ENCODE measurements around the gene NDRG4. TPM values are rescaled to one million over a fixed set of nuclear protein-coding genes. Genes with fewer than 3 reads are reported as not detected.

NDRG4 gene
- total and polyA plus RNA-seq, 2 experiments from 2014 or later, result 3.4 to 7.1 TPM

DNA sequence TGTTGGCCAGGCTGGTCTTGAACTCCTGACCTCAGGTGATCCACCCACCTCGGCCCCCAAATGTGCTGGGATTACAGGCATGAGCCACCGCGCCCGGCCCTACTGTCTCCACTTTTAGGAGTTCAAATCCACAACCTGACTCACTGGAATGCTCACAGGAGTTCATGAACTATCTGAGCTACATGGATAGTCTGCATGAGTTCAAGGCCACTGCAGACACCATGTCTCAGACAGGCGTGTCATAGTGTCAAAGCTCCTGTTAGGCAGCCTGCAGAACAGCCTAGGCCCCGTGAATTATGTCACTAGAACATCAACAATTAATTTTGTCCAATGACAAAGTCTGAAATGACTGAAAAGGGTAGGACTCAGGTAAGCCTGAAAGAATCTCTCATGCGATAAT is 38.3 kb upstream of the NDRG4 start:
- no peaks in the 10 kb centered on the region for H3K36me3 ChIP-seq (ENCODE audit: low read depth)
- no peaks in the 10 kb centered on the region for H3K9me2 ChIP-seq (ENCODE audit: insufficient read depth)
- no peak overlapping the region for H3K27ac ChIP-seq
- H2AFZ ChIP-seq, result no peak overlapping the region
- no peaks in the 10 kb centered on the region for H3K9me3 ChIP-seq (ENCODE audit: low read depth)
- TF ChIP-seq EZH2phosphoT487 (IDR thresholded peaks at IDR 0.05; ENCODE audit: insufficient read depth, low read depth), result no peak
- TF ChIP-seq EZH2 (IDR thresholded peaks at IDR 0.05; ENCODE audit: insufficient read depth, poor library complexity, severe bottlenecking), result no peak
- H3K4me3 ChIP-seq, result no peak overlapping the region
- H3K4me1 ChIP-seq (ENCODE audit: insufficient read depth), result no peaks in the 10 kb centered on the region
- H3K4me2 ChIP-seq (ENCODE audit: unreplicated experiment), result no peak overlapping the region
- in situ Hi-C loops (cut with MboI), result no loop called here
- no peaks in the 10 kb centered on the region for H3K79me2 ChIP-seq (ENCODE audit: insufficient read depth)
- no peak overlapping the region for H3K9ac ChIP-seq
- no peaks in the 10 kb centered on the region for H4K20me1 ChIP-seq (ENCODE audit: insufficient read depth)
- no peaks in the 10 kb centered on the region for H3F3A ChIP-seq (ENCODE audit: insufficient read depth)
- H3K27me3 ChIP-seq (replicated peaks; ENCODE audit: insufficient read depth), result peaks cover 31% of the 10 kb centered on the region
- WGBS, 2 experiments (ENCODE audit: low coverage in 1 of 2, low lambda C conversion rate in 2 of 2, missing lambda C conversion rate in 2 of 2), result 94 to 97% methylated on average over 7 of the region's 7 CpGs
- DNase-seq, result no peak

DNA sequence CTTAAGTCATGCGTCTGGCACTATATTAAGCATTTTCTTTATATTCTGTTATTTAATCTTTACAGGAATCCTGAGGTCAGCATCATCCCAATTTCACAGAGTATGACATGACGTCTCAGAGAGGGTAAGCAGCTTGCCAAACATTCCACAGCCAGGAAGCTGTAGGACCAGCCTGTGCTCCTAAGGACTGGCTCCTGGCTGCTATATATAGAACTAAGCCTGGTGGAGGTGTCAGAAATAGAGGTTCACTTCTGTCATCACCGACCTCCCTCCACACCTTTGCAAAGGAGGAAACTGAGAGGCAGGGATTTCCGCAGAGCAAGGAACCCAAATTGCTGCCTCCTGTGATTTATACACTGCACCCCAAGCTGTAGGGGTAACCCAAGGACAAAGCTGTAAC is 37.9 kb upstream of the NDRG4 start:
- Histone ChIP-seq H3K79me2 (ENCODE audit: insufficient read depth) (no peaks in the 10 kb centered on the region), H3K36me3 (ENCODE audit: low read depth) (no peaks in the 10 kb centered on the region), H3F3A (ENCODE audit: insufficient read depth) (no peaks in the 10 kb centered on the region), H3K9me2 (ENCODE audit: insufficient read depth) (no peaks in the 10 kb centered on the region), H3K9me3 (ENCODE audit: low read depth) (no peaks in the 10 kb centered on the region), H3K9ac (no peak overlapping the region), H4K20me1 (ENCODE audit: insufficient read depth) (no peaks in the 10 kb centered on the region), H3K27ac (no peak overlapping the region), H3K4me2 (ENCODE audit: unreplicated experiment) (no peak overlapping the region), H3K27me3 (replicated peaks; ENCODE audit: insufficient read depth) (peaks cover 33% of the 10 kb centered on the region), H3K4me3 (no peak overlapping the region), H2AFZ (no peak overlapping the region), H3K4me1 (ENCODE audit: insufficient read depth) (no peaks in the 10 kb centered on the region)
- in situ Hi-C loops (cut with MboI), result no loop called here
- no peak for DNase-seq
- TF ChIP-seq EZH2phosphoT487 (IDR thresholded peaks at IDR 0.05; ENCODE audit: insufficient read depth, low read depth) (no peak), EZH2 (IDR thresholded peaks at IDR 0.05; ENCODE audit: insufficient read depth, poor library complexity, severe bottlenecking) (no peak)
- 93 to 95% methylated on average over 4 of the region's 4 CpGs for WGBS, 2 experiments (ENCODE audit: low coverage in 1 of 2, low lambda C conversion rate in 2 of 2, missing lambda C conversion rate in 2 of 2)

DNA sequence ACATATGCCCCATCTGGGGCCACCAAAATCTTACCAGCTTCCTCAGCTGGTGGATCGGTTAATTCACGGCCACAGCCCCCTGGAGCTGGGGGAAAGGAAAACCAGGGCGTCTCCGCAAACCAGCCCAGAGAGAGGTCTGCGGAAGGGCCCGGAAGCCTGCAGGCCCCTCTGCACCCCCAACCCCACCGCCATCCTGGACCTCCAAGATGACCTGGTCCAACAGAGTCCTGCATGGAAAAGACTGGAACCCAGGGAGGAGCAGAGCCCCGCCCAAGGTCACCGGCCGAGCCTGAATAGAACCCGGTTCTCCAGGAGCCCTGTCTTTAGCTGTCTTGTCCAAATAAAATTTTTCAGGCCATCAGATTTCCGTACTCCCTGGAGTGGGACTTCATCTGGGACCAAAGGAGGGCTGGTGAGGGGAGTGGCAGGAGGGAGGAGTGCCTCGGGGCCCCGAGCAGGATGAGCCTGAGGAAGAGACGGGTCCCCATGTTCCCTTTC is 37.4 kb upstream of the NDRG4 start:
- in situ Hi-C loops (cut with MboI), result no loop called here
- no peaks in the 10 kb centered on the region for H3K79me2 ChIP-seq (ENCODE audit: insufficient read depth)
- no peaks in the 10 kb centered on the region for H3F3A ChIP-seq (ENCODE audit: insufficient read depth)
- H3K9ac ChIP-seq, result no peak overlapping the region
- no peaks in the 10 kb centered on the region for H3K9me3 ChIP-seq (ENCODE audit: low read depth)
- no peak overlapping the region for H3K4me2 ChIP-seq (ENCODE audit: unreplicated experiment)
- no peaks in the 10 kb centered on the region for H3K9me2 ChIP-seq (ENCODE audit: insufficient read depth)
- no peak overlapping the region for H2AFZ ChIP-seq
- no peak for DNase-seq
- no peaks in the 10 kb centered on the region for H3K4me1 ChIP-seq (ENCODE audit: insufficient read depth)
- no peak overlapping the region for H3K27ac ChIP-seq
- TF ChIP-seq EZH2 (IDR thresholded peaks at IDR 0.05; ENCODE audit: insufficient read depth, poor library complexity, severe bottlenecking) (no peak), EZH2phosphoT487 (IDR thresholded peaks at IDR 0.05; ENCODE audit: insufficient read depth, low read depth) (no peak)
- no peaks in the 10 kb centered on the region for H4K20me1 ChIP-seq (ENCODE audit: insufficient read depth)
- H3K27me3 ChIP-seq (replicated peaks; ENCODE audit: insufficient read depth), result peaks cover 33% of the 10 kb centered on the region
- H3K4me3 ChIP-seq, result no peak overlapping the region
- no peaks in the 10 kb centered on the region for H3K36me3 ChIP-seq (ENCODE audit: low read depth)
- WGBS, 2 experiments (ENCODE audit: low coverage in 1 of 2, low lambda C conversion rate in 2 of 2, missing lambda C conversion rate in 2 of 2), result 81 to 84% methylated on average over 13 to 15 of the region's 15 CpGs

DNA sequence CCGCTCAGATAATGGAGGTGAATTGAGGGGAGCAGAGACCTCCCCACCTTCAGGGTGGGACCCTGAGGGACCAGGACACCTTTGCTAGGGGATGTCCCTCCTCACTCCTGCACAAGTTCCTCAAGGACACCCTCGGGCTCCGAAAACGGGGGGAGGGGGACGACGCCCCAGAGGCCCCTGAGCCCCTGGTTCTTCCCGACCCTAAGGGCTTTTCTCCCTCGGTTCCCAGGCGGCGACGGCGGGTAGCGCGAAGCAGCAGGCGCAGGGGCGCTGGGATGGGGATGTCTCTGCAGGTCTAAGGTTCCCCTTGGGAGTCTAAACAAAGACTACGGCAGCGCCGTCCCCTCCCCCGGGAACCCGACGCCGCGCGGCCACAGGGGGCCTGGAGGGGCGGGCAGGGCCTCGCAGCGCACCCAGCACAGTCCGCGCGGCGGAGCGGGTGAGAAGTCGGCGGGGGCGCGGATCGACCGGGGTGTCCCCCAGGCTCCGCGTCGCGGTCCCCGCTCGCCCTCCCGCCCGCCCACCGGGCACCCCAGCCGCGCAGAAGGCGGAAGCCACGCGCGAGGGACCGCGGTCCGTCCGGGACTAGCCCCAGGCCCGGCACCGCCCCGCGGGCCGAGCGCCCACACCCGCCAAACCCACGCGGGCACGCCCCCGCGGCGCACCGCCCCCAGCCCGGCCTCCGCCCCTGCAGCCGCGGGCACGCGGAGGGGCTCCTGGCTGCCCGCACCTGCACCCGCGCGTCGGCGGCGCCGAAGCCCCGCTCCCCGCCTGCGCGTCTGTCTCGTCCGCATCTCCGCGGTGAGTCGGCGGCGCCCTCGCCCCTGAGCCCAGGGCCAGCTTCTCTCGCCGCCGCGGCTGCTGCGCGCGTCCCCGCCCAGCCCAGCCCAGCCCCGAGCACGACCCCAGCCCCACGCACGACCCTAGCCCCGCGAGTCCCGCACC is 36.7 kb upstream of the NDRG4 start:
- no peaks in the 10 kb centered on the region for H3F3A ChIP-seq (ENCODE audit: insufficient read depth)
- no peak overlapping the region for H3K9ac ChIP-seq
- peaks cover 37% of the 10 kb centered on the region for H3K27me3 ChIP-seq (replicated peaks; ENCODE audit: insufficient read depth)
- H4K20me1 ChIP-seq (ENCODE audit: insufficient read depth), result no peaks in the 10 kb centered on the region
- H3K36me3 ChIP-seq (ENCODE audit: low read depth), result no peaks in the 10 kb centered on the region
- WGBS, 2 experiments (ENCODE audit: low coverage in 1 of 2, low lambda C conversion rate in 2 of 2, missing lambda C conversion rate in 2 of 2), result 7 to 8% methylated on average over 38 to 83 of the region's 113 CpGs
- H2AFZ ChIP-seq, result no peak overlapping the region
- no peaks in the 10 kb centered on the region for H3K9me2 ChIP-seq (ENCODE audit: insufficient read depth)
- H3K4me1 ChIP-seq (ENCODE audit: insufficient read depth), result no peaks in the 10 kb centered on the region
- in situ Hi-C loops (cut with MboI), result no loop called here
- 0 out of 2 replicates have a peak overlapping the region, but pooled peaks have one; percentile 18 for H3K4me3 ChIP-seq
- H3K27ac ChIP-seq, result no peak overlapping the region
- H3K79me2 ChIP-seq (ENCODE audit: insufficient read depth), result no peaks in the 10 kb centered on the region
- peak; percentile 26 for DNase-seq
- TF ChIP-seq EZH2phosphoT487 (IDR thresholded peaks at IDR 0.05; ENCODE audit: insufficient read depth, low read depth), result no peak
- H3K9me3 ChIP-seq (ENCODE audit: low read depth), result no peaks in the 10 kb centered on the region
- no peak overlapping the region for H3K4me2 ChIP-seq (ENCODE audit: unreplicated experiment)

All from GM23248 (cell line).